Cerebellar nuclear complex (tissue), 1 donor: Measurements from ENCODE around the gene DPF1.

Experiments used
- DNase-seq, 2 experiments: peaks; one replicate each; lab custom pipeline; 2025; lab: John Stamatoyannopoulos, UW

The DPF1 gene

GRCh38 chr19:38163419-38164290 is 60.4 kb downstream of the DPF1 start:
- no peak for DNase-seq

- DNase-seq, result no peak
These were observed 61.4 kb downstream of the DPF1 start for GRCh38 chr19:38162632-38163031.

- DNase-seq, result no peak
These were observed 61.9 kb downstream of the DPF1 start for GRCh38 chr19:38162094-38162493.
